SK-N-SH (cell line): ENCODE measurements around the gene KLHL22. TPM values are rescaled to one million over a fixed set of nuclear protein-coding genes. Genes with fewer than 3 reads are reported as not detected.

Source experiments
- CTCF ChIA-PET: fragments of 300-600, 350-600 bp; formaldehyde crosslinking; extraction: SDS; loops from one replicate; lab custom pipeline; 2021; lab: Yijun Ruan, JAX
- POLR2A ChIA-PET: fragments of 350-600 bp; sonication (Branson Sonifier 250); formaldehyde crosslinking; extraction: SDS; loops from one replicate; lab custom pipeline; 2020; ENCODE audit warnings: antibody characterized with exemption, inconsistent platforms; lab: Yijun Ruan, JAX
- DNase-seq: peaks from one replicate; pipeline ENCODE4 v3.0.0; 2012
- H2AFZ ChIP-seq: fragments of 200-600 bp; sonication (generic); 2 replicates; pipeline ENCODE4 v1.8.1; 2016; ENCODE audit warnings: antibody characterized with exemption, mild to moderate bottlenecking, low read depth
- H3F3A ChIP-seq: fragments of 200-600 bp; sonication (generic); replicated peaks from 2 replicates; pipeline ENCODE3; 2016; ENCODE audit warnings: antibody characterized with exemption, mild to moderate bottlenecking; ENCODE audit not compliant: insufficient read depth
- H3K27ac ChIP-seq, 2 experiments: fragments of 200-500 bp in 1 of 2; fragments of 200-600 bp in 1 of 2; sonication (Bioruptor generic) in 1 of 2; sonication (generic), shearing (Covaris generic) in 1 of 2; 2 replicates each; pipeline versions ENCODE4 v1.5.1 to v1.6.1; 2014 to 2016; ENCODE audit warnings: low read depth in 2 of 2, inconsistent platforms in 1 of 2, low read length in 1 of 2, mild to moderate bottlenecking in 1 of 2, mixed read lengths in 1 of 2
- H3K27me3 ChIP-seq: fragments of 200-600 bp; sonication (generic), shearing (Covaris generic); 2 replicates; pipeline ENCODE4 v1.6.1; 2016; ENCODE audit warnings: mixed run types; ENCODE audit not compliant: insufficient read depth
- H3K36me3 ChIP-seq, 2 experiments: fragments of 200-500 bp in 1 of 2; fragments of 200-600 bp in 1 of 2; sonication (Bioruptor generic) in 1 of 2; sonication (generic) in 1 of 2; replicated peaks in 1 of 2; 2 replicates each; pipeline versions ENCODE3 to v1.5.1; 2014 to 2016; ENCODE audit warnings: low read length in 1 of 2, mild to moderate bottlenecking in 1 of 2; ENCODE audit not compliant: insufficient read depth in 2 of 2, control insufficient read depth in 1 of 2
- H3K4me1 ChIP-seq, 2 experiments: fragments of 200-500 bp in 1 of 2; fragments of 200-600 bp in 1 of 2; sonication (Bioruptor generic) in 1 of 2; sonication (generic), shearing (Covaris generic) in 1 of 2; 2 replicates each; pipeline versions ENCODE4 v1.5.1 to v1.6.1; 2014 to 2016; ENCODE audit warnings: low read depth in 1 of 2, low read length in 1 of 2, mixed run types in 1 of 2; ENCODE audit not compliant: insufficient read depth in 2 of 2, control insufficient read depth in 1 of 2
- H3K4me2 ChIP-seq: fragments of 200-600 bp; sonication (generic), shearing (Covaris generic); 2 replicates; pipeline ENCODE4 v1.6.1; 2017; ENCODE audit warnings: mixed run types
- H3K4me3 ChIP-seq, 2 experiments: fragments of 200-500 bp in 1 of 2; fragments of 200-600 bp in 1 of 2; sonication (Bioruptor generic) in 1 of 2; sonication (generic), shearing (Covaris generic) in 1 of 2; 2 replicates each; pipeline versions ENCODE4 v1.5.1 to v1.8.1; 2014 to 2016; ENCODE audit warnings: low read depth in 2 of 2, inconsistent platforms in 1 of 2, low read length in 1 of 2, mild to moderate bottlenecking in 1 of 2, mixed read lengths in 1 of 2, moderate library complexity in 1 of 2
- H3K79me2 ChIP-seq: fragments of 200-600 bp; sonication (generic); 2 replicates; pipeline ENCODE4 v1.8.1; 2017; ENCODE audit warnings: mild to moderate bottlenecking; ENCODE audit not compliant: insufficient read depth
- H3K9ac ChIP-seq: fragments of 200-600 bp; sonication (generic); 2 replicates; pipeline ENCODE4 v1.6.1; 2017; ENCODE audit warnings: mixed run types
- H3K9me2 ChIP-seq: fragments of 200-600 bp; sonication (generic); 2 replicates; pipeline ENCODE4 v1.6.1; 2017; ENCODE audit warnings: mixed run types
- H3K9me3 ChIP-seq: fragments of 200-600 bp; sonication (generic); 2 replicates; pipeline ENCODE4 v1.6.1; 2017; ENCODE audit warnings: mixed run types, mild to moderate bottlenecking, moderate library complexity
- H4K20me1 ChIP-seq: fragments of 200-600 bp; sonication (generic); 2 replicates; pipeline ENCODE4 v1.6.1; 2017; ENCODE audit warnings: mild to moderate bottlenecking, mixed run types; ENCODE audit not compliant: insufficient read depth
- EP300 ChIP-seq, 2 experiments: IDR thresholded peaks; 2 replicates each; pipeline versions ENCODE4 v1.4.0 to v1.6.1; 2012; ENCODE audit warnings: borderline replicate concordance in 1 of 2, low read depth in 1 of 2, low read length in 1 of 2
- FOXJ3 ChIP-seq: sonication (generic); formaldehyde crosslinking; IDR thresholded peaks from 2 replicates; pipeline ENCODE4 v1.5.1; 2020; ENCODE audit warnings: mild to moderate bottlenecking, missing genetic modification reagents
- FOXM1 ChIP-seq: IDR thresholded peaks from 2 replicates; pipeline ENCODE4 v1.4.0; 2012; ENCODE audit warnings: low read depth, mild to moderate bottlenecking
- GABPA ChIP-seq: IDR thresholded peaks from 2 replicates; pipeline ENCODE4 v1.4.0; 2012; ENCODE audit warnings: low read depth, mild to moderate bottlenecking
- MEF2A ChIP-seq: IDR thresholded peaks from 2 replicates; pipeline ENCODE4 v1.4.0; 2012; ENCODE audit warnings: low read depth, borderline replicate concordance
- MXI1 ChIP-seq: IDR thresholded peaks from 2 replicates; pipeline ENCODE4 v1.6.1; 2012; ENCODE audit warnings: mild to moderate bottlenecking, low read depth, low read length, improper control_type of control experiment
- NFIC ChIP-seq: IDR thresholded peaks from 2 replicates; pipeline ENCODE4 v1.4.0; 2012; ENCODE audit warnings: borderline replicate concordance
- PBX3 ChIP-seq: IDR thresholded peaks from 2 replicates; pipeline ENCODE4; 2012
- RAD21 ChIP-seq: IDR thresholded peaks from 2 replicates; pipeline ENCODE4 v1.6.1; 2012; ENCODE audit warnings: mild to moderate bottlenecking, low read length
- SIN3A ChIP-seq: IDR thresholded peaks from 2 replicates; pipeline ENCODE4 v1.6.1; 2012; ENCODE audit warnings: low read depth, mild to moderate bottlenecking, low read length, moderate library complexity, borderline replicate concordance
- SMC3 ChIP-seq: IDR thresholded peaks from 2 replicates; pipeline ENCODE4 v1.6.1; 2012; ENCODE audit warnings: low read depth, low read length, improper control_type of control experiment
- TAF1 ChIP-seq: IDR thresholded peaks from 2 replicates; pipeline ENCODE4 v1.6.1; 2012; ENCODE audit warnings: low read depth, mild to moderate bottlenecking, low read length, moderate library complexity, borderline replicate concordance
- TEAD4 ChIP-seq: IDR thresholded peaks from 2 replicates; pipeline ENCODE4 v1.4.0; 2012; ENCODE audit warnings: mild to moderate bottlenecking, borderline replicate concordance; ENCODE audit not compliant: insufficient read depth
- USF2 ChIP-seq: fragments of 150-350 bp; IDR thresholded peaks from 2 replicates; pipeline ENCODE4 v1.6.1; 2017; ENCODE audit warnings: antibody characterized with exemption, low read length, low read depth, borderline replicate concordance
- YY1 ChIP-seq: IDR thresholded peaks from 2 replicates; pipeline ENCODE4 v1.4.0; 2012; ENCODE audit warnings: low read depth, mild to moderate bottlenecking
- WGBS: methylation state at CpG from one replicate; pipeline ENCODE4 v1.1.6; 2017; ENCODE audit warnings: low lambda C conversion rate; 5-methylcytosine and 5-hydroxymethylcytosine counted together
- polyA plus RNA-seq, 3 experiments: library from polyadenylated mRNA; depleted of rRNA; stranded (reverse); fragments of >200 nt; gene quantifications; 2 replicates each; pipeline ENCODE4 v1.2.3, GENCODE V29; 2012
- TF ChIP-seq, protein P1 (sequence below): IDR thresholded peaks from 2 replicates; pipeline ENCODE4 v1.6.1; 2012; ENCODE audit warnings: mild to moderate bottlenecking, low read depth, low read length, moderate library complexity
- TF ChIP-seq, protein P2 (sequence below): fragments of 200-600 bp; sonication (generic); IDR thresholded peaks from 2 replicates; pipeline ENCODE4 v1.6.1; 2017; ENCODE audit warnings: antibody characterized with exemption, mild to moderate bottlenecking, moderate library complexity
- TF ChIP-seq, protein P3 (sequence below): IDR thresholded peaks from 2 replicates; pipeline ENCODE4 v1.4.0; 2012; ENCODE audit warnings: low read depth, borderline replicate concordance

Gene KLHL22
- polyA plus RNA-seq, 1 of the 3 experiments (the other 2 are of a cell fraction): 26.5 TPM

DNA sequence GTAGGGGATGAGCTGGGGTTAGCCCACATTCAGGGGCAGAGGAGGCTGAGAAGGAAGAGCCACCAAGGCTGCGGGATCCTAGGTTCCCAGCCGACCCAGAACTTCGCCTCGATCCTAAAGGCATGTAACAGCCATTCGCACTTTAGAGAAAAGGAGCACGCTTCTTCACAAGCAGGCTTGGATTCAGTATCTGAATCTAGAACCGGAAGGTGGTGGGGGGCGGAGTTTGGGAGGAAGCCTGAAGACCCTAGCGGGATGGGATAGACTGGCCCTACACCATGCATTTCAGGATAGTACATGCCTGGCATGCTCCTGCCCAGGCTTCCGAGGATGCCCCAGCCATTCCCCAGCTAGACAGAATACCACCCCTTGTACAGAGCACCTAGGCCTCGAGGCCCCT is 62.4 kb downstream of the KLHL22 start:
- H3K9ac ChIP-seq: no peak overlapping the region
- no peaks in the 10 kb centered on the region for H3K9me2 ChIP-seq
- H2AFZ ChIP-seq: no peak overlapping the region
- H3F3A ChIP-seq: no peaks in the 10 kb centered on the region
- CTCF ChIA-PET: interaction anchor here (1.0 to 6.4 kb wide), 3 partner anchors 12 to 276 kb away, joined by 3 to 38 read pairs (median 3); no protein-coding TSS in a partner anchor
- H3K4me2 ChIP-seq: no peak overlapping the region
- TF ChIP-seq GABPA (no peak), YY1 (no peak), RAD21 (no peak), SMC3 (no peak), MEF2A (no peak), EP300 (IDR thresholded peaks at IDR 0.05; ENCODE audit: borderline replicate concordance in 1 of 2, low read depth in 1 of 2, low read length in 1 of 2) (no peak), NFIC (no peak), FOXJ3 (CRISPR knock-in tag) (no peak), TAF1 (no peak), MXI1 (no peak), USF2 (no peak), SIN3A (no peak), FOXM1 (no peak), PBX3 (no peak), TEAD4 (no peak)
- TF ChIP-seq, protein P1, sequence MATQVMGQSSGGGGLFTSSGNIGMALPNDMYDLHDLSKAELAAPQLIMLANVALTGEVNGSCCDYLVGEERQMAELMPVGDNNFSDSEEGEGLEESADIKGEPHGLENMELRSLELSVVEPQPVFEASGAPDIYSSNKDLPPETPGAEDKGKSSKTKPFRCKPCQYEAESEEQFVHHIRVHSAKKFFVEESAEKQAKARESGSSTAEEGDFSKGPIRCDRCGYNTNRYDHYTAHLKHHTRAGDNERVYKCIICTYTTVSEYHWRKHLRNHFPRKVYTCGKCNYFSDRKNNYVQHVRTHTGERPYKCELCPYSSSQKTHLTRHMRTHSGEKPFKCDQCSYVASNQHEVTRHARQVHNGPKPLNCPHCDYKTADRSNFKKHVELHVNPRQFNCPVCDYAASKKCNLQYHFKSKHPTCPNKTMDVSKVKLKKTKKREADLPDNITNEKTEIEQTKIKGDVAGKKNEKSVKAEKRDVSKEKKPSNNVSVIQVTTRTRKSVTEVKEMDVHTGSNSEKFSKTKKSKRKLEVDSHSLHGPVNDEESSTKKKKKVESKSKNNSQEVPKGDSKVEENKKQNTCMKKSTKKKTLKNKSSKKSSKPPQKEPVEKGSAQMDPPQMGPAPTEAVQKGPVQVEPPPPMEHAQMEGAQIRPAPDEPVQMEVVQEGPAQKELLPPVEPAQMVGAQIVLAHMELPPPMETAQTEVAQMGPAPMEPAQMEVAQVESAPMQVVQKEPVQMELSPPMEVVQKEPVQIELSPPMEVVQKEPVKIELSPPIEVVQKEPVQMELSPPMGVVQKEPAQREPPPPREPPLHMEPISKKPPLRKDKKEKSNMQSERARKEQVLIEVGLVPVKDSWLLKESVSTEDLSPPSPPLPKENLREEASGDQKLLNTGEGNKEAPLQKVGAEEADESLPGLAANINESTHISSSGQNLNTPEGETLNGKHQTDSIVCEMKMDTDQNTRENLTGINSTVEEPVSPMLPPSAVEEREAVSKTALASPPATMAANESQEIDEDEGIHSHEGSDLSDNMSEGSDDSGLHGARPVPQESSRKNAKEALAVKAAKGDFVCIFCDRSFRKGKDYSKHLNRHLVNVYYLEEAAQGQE: no peak
- TF ChIP-seq, protein P2, sequence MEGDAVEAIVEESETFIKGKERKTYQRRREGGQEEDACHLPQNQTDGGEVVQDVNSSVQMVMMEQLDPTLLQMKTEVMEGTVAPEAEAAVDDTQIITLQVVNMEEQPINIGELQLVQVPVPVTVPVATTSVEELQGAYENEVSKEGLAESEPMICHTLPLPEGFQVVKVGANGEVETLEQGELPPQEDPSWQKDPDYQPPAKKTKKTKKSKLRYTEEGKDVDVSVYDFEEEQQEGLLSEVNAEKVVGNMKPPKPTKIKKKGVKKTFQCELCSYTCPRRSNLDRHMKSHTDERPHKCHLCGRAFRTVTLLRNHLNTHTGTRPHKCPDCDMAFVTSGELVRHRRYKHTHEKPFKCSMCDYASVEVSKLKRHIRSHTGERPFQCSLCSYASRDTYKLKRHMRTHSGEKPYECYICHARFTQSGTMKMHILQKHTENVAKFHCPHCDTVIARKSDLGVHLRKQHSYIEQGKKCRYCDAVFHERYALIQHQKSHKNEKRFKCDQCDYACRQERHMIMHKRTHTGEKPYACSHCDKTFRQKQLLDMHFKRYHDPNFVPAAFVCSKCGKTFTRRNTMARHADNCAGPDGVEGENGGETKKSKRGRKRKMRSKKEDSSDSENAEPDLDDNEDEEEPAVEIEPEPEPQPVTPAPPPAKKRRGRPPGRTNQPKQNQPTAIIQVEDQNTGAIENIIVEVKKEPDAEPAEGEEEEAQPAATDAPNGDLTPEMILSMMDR: no peak
- TF ChIP-seq, protein P3, sequence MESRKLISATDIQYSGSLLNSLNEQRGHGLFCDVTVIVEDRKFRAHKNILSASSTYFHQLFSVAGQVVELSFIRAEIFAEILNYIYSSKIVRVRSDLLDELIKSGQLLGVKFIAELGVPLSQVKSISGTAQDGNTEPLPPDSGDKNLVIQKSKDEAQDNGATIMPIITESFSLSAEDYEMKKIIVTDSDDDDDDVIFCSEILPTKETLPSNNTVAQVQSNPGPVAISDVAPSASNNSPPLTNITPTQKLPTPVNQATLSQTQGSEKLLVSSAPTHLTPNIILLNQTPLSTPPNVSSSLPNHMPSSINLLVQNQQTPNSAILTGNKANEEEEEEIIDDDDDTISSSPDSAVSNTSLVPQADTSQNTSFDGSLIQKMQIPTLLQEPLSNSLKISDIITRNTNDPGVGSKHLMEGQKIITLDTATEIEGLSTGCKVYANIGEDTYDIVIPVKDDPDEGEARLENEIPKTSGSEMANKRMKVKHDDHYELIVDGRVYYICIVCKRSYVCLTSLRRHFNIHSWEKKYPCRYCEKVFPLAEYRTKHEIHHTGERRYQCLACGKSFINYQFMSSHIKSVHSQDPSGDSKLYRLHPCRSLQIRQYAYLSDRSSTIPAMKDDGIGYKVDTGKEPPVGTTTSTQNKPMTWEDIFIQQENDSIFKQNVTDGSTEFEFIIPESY: no peak
- TF ChIP-seq, all 33 proteins: peak for 0
- POLR2A ChIA-PET: interaction anchor here (2.4 kb wide), 1 partner anchor 10 kb away, joined by 9 read pairs; no protein-coding TSS in a partner anchor
- H3K4me1 ChIP-seq: peaks cover 12 to 19% of the 10 kb centered on the region in 2 experiments; a peak in 3 of 4 replicates
- peaks cover 73% of the 10 kb centered on the region for H3K79me2 ChIP-seq
- no peaks in the 10 kb centered on the region for H3K27me3 ChIP-seq
- H3K4me3 ChIP-seq: no peak overlapping the region
- no peaks in the 10 kb centered on the region for H3K9me3 ChIP-seq
- peaks cover 3 to 24% of the 10 kb centered on the region in 2 experiments for H3K36me3 ChIP-seq
- peaks cover 77% of the 10 kb centered on the region for H4K20me1 ChIP-seq
- WGBS: 95% methylated on average over 11 of the region's 11 CpGs
- no peak overlapping the region for H3K27ac ChIP-seq
- DNase-seq: no peak
